ENCODE results near the gene SH3RF3. TPM values are rescaled to one million over a fixed set of nuclear protein-coding genes. Genes with fewer than 3 reads are reported as not detected.

SH3RF3 gene
- total RNA-seq, 1 donor from 2014 or later, result 7.3 TPM

GRCh38 chr2:109384308-109385271 is 255.6 kb downstream of the SH3RF3 start:
- Histone ChIP-seq H3K9ac (ENCODE audit: low read length) (no peak overlapping the region), H4K20me1 (ENCODE audit: insufficient read depth, low read length) (peaks cover 27% of the 10 kb centered on the region), H3K27ac (ENCODE audit: low read depth, low read length) (no peak overlapping the region), H3K4me1 (ENCODE audit: insufficient read depth, low read length) (peaks cover 5% of the 10 kb centered on the region), H3K4me3 (ENCODE audit: insufficient read depth, low read depth, low read length) (no peak overlapping the region), H3K27me3 (ENCODE audit: insufficient read depth, low read length) (no peaks in the 10 kb centered on the region), H2AFZ (ENCODE audit: low read depth, low read length) (no peak overlapping the region), H3K4me2 (ENCODE audit: low read length) (no peak overlapping the region), H3K79me2 (ENCODE audit: insufficient read depth, low read length) (no peaks in the 10 kb centered on the region), H3K9me3 (ENCODE audit: insufficient read depth, low read depth, low read length) (no peaks in the 10 kb centered on the region), H3K36me3 (ENCODE audit: insufficient read depth, low read length) (no peaks in the 10 kb centered on the region)
- Mint-ChIP-seq H3K4me3 (ENCODE audit: unreplicated experiment) (no peak overlapping the region), H3K27me3 (ENCODE audit: low read depth, unreplicated experiment) (peaks cover 35% of the 10 kb centered on the region), H3K9me3 (ENCODE audit: unreplicated experiment) (no peaks in the 10 kb centered on the region), H3K4me1 (ENCODE audit: low read depth, unreplicated experiment) (peaks cover 28% of the 10 kb centered on the region), H3K36me3 (ENCODE audit: low read depth, unreplicated experiment) (peaks cover 12% of the 10 kb centered on the region), H3K27ac (ENCODE audit: unreplicated experiment) (peak overlapping the region; percentile 19)
- DNase-seq (ENCODE audit: low read depth) (no peak), FAIRE-seq (no peak)
- TF ChIP-seq CTCF (IDR thresholded peaks at IDR 0.05; ENCODE audit: insufficient read depth, low read depth, low read length), result no peak
- no peak for TF ChIP-seq EZH2 (IDR thresholded peaks at IDR 0.05; ENCODE audit: insufficient read depth, low read length)

GRCh38 chr2:109385506-109385905 is 256.5 kb downstream of the SH3RF3 start:
- Histone ChIP-seq H3K27ac (ENCODE audit: low read depth, low read length) (no peak overlapping the region), H3K9ac (ENCODE audit: low read length) (no peak overlapping the region), H3K4me1 (ENCODE audit: insufficient read depth, low read length) (peaks cover 5% of the 10 kb centered on the region), H3K36me3 (ENCODE audit: insufficient read depth, low read length) (no peaks in the 10 kb centered on the region), H4K20me1 (ENCODE audit: insufficient read depth, low read length) (peaks cover 27% of the 10 kb centered on the region), H3K27me3 (ENCODE audit: insufficient read depth, low read length) (no peaks in the 10 kb centered on the region), H2AFZ (ENCODE audit: low read depth, low read length) (no peak overlapping the region), H3K4me2 (ENCODE audit: low read length) (no peak overlapping the region), H3K79me2 (ENCODE audit: insufficient read depth, low read length) (no peaks in the 10 kb centered on the region), H3K4me3 (ENCODE audit: insufficient read depth, low read depth, low read length) (no peak overlapping the region), H3K9me3 (ENCODE audit: insufficient read depth, low read depth, low read length) (no peaks in the 10 kb centered on the region)
- H3K4me1 Mint-ChIP-seq (ENCODE audit: low read depth, unreplicated experiment), result peaks cover 28% of the 10 kb centered on the region
- TF ChIP-seq CTCF (IDR thresholded peaks at IDR 0.05; ENCODE audit: insufficient read depth, low read depth, low read length) (no peak), EZH2 (IDR thresholded peaks at IDR 0.05; ENCODE audit: insufficient read depth, low read length) (no peak)
- peaks cover 15% of the 10 kb centered on the region for H3K36me3 Mint-ChIP-seq (ENCODE audit: low read depth, unreplicated experiment)
- peaks cover 37% of the 10 kb centered on the region for H3K27me3 Mint-ChIP-seq (ENCODE audit: low read depth, unreplicated experiment)
- H3K27ac Mint-ChIP-seq (ENCODE audit: unreplicated experiment), result no peak overlapping the region
- H3K9me3 Mint-ChIP-seq (ENCODE audit: unreplicated experiment), result no peaks in the 10 kb centered on the region
- H3K4me3 Mint-ChIP-seq (ENCODE audit: unreplicated experiment), result no peak overlapping the region
- no peak for FAIRE-seq
- DNase-seq (ENCODE audit: low read depth), result no peak
